ENCODE measurements around the gene OR10K1.

DNA sequence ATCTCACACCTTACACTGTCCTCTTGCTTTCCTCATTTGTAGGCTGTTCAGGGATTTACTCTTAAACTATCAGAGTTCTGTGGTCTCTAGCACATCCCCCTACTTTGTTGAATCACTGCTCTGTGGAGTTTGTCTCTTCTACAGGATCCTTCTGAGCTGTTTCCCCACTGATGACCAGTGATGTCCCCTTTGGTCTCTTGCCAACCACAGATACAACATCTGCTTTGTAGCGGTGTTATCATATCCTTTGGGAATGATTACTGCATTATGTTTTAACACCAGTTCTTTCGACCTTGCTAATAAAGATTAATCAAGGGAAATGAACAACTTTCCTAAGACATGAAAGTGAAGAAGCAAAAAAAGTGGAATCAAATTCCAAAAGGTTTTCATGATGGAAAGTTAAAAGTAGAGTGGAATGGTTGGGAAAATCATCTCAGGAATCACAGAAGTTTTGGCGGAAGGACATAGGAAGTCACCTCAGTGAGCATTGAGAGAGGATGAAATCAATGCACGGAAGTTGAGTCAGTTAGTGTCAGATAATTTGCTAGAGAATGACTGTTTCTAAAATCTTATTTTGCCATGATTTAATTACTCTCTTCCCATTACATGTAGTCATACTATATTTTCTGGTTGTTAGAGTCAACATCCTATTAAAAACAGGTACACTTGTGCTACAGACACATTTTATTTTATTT is 46.8 kb upstream of the OR10K1 start:
- TF ChIP-seq EGR1 (IDR thresholded peaks at IDR 0.05; ENCODE audit: low read depth in 2 of 2) (no peak), FOXA2 (IDR thresholded peaks at IDR 0.05) (no peak), TAF1 (conservative IDR thresholded peaks at IDR 0.05) (no peak), RAD21 (IDR thresholded peaks at IDR 0.05) (no peak), HNF4G (IDR thresholded peaks at IDR 0.05) (no peak), GABPA (IDR thresholded peaks at IDR 0.05 in 1 of 2, conservative IDR thresholded peaks at IDR 0.05 in 1 of 2) (no peak)
- TF ChIP-seq, protein P1, sequence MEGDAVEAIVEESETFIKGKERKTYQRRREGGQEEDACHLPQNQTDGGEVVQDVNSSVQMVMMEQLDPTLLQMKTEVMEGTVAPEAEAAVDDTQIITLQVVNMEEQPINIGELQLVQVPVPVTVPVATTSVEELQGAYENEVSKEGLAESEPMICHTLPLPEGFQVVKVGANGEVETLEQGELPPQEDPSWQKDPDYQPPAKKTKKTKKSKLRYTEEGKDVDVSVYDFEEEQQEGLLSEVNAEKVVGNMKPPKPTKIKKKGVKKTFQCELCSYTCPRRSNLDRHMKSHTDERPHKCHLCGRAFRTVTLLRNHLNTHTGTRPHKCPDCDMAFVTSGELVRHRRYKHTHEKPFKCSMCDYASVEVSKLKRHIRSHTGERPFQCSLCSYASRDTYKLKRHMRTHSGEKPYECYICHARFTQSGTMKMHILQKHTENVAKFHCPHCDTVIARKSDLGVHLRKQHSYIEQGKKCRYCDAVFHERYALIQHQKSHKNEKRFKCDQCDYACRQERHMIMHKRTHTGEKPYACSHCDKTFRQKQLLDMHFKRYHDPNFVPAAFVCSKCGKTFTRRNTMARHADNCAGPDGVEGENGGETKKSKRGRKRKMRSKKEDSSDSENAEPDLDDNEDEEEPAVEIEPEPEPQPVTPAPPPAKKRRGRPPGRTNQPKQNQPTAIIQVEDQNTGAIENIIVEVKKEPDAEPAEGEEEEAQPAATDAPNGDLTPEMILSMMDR (IDR thresholded peaks at IDR 0.05; ENCODE audit: low read depth, low read length, missing input control) = no peak
- TF ChIP-seq, protein P2, sequence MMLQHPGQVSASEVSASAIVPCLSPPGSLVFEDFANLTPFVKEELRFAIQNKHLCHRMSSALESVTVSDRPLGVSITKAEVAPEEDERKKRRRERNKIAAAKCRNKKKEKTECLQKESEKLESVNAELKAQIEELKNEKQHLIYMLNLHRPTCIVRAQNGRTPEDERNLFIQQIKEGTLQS (IDR thresholded peaks at IDR 0.05) = no peak
- TF ChIP-seq, protein P3, sequence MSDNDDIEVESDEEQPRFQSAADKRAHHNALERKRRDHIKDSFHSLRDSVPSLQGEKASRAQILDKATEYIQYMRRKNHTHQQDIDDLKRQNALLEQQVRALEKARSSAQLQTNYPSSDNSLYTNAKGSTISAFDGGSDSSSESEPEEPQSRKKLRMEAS (IDR thresholded peaks at IDR 0.05) = no peak
- TF ChIP-seq, protein P4, sequence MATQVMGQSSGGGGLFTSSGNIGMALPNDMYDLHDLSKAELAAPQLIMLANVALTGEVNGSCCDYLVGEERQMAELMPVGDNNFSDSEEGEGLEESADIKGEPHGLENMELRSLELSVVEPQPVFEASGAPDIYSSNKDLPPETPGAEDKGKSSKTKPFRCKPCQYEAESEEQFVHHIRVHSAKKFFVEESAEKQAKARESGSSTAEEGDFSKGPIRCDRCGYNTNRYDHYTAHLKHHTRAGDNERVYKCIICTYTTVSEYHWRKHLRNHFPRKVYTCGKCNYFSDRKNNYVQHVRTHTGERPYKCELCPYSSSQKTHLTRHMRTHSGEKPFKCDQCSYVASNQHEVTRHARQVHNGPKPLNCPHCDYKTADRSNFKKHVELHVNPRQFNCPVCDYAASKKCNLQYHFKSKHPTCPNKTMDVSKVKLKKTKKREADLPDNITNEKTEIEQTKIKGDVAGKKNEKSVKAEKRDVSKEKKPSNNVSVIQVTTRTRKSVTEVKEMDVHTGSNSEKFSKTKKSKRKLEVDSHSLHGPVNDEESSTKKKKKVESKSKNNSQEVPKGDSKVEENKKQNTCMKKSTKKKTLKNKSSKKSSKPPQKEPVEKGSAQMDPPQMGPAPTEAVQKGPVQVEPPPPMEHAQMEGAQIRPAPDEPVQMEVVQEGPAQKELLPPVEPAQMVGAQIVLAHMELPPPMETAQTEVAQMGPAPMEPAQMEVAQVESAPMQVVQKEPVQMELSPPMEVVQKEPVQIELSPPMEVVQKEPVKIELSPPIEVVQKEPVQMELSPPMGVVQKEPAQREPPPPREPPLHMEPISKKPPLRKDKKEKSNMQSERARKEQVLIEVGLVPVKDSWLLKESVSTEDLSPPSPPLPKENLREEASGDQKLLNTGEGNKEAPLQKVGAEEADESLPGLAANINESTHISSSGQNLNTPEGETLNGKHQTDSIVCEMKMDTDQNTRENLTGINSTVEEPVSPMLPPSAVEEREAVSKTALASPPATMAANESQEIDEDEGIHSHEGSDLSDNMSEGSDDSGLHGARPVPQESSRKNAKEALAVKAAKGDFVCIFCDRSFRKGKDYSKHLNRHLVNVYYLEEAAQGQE (IDR thresholded peaks at IDR 0.05) = no peak

Measured in liver (tissue), 3 donors.